ENCODE data around the gene OSMR. TPM values are rescaled to one million over a fixed set of nuclear protein-coding genes. Genes with fewer than 3 reads are reported as not detected.

Gene OSMR
- total RNA-seq, 1 donor from 2014 or later = 5.0 TPM

- DNase-seq (ENCODE audit: low spot score in 2 of 2, unreplicated experiment in 2 of 2) = no peak
- no peaks in the 10 kb centered on the region for H3K27me3 Mint-ChIP-seq (ENCODE audit: low read depth)
- no peaks in the 10 kb centered on the region for H3K9me3 Mint-ChIP-seq
- H3K4me3 Mint-ChIP-seq = no peak overlapping the region
- no peaks in the 10 kb centered on the region for H3K36me3 Mint-ChIP-seq
- H3K4me1 Mint-ChIP-seq = no peaks in the 10 kb centered on the region
- H3K27ac Mint-ChIP-seq = no peak overlapping the region
- no peak for TF ChIP-seq CTCF (IDR thresholded peaks at IDR 0.05; ENCODE audit: unreplicated experiment)
These were observed 32.7 kb downstream of the OSMR start for GRCh38 chr5:38878391-38879077.

GRCh38 chr5:38879078-38879460 is 33.3 kb downstream of the OSMR start:
- no peak for DNase-seq (ENCODE audit: low spot score in 2 of 2, unreplicated experiment in 2 of 2)
- Mint-ChIP-seq H3K4me1 (no peaks in the 10 kb centered on the region), H3K27ac (no peak overlapping the region), H3K36me3 (no peaks in the 10 kb centered on the region), H3K4me3 (no peak overlapping the region), H3K9me3 (no peaks in the 10 kb centered on the region), H3K27me3 (ENCODE audit: low read depth) (no peaks in the 10 kb centered on the region)
- no peak for TF ChIP-seq CTCF (IDR thresholded peaks at IDR 0.05; ENCODE audit: unreplicated experiment)

GRCh38 chr5:38883842-38884241 is 38.0 kb downstream of the OSMR start:
- H3K27me3 Mint-ChIP-seq (ENCODE audit: low read depth) = no peaks in the 10 kb centered on the region
- H3K36me3 Mint-ChIP-seq = no peaks in the 10 kb centered on the region
- no peak for TF ChIP-seq CTCF (IDR thresholded peaks at IDR 0.05; ENCODE audit: unreplicated experiment)
- DNase-seq (ENCODE audit: low spot score in 2 of 2, unreplicated experiment in 2 of 2) = no peak
- no peak overlapping the region for H3K27ac Mint-ChIP-seq
- no peaks in the 10 kb centered on the region for H3K4me1 Mint-ChIP-seq
- H3K9me3 Mint-ChIP-seq = no peaks in the 10 kb centered on the region
- no peak overlapping the region for H3K4me3 Mint-ChIP-seq

- no peak for TF ChIP-seq CTCF (IDR thresholded peaks at IDR 0.05; ENCODE audit: unreplicated experiment)
- Mint-ChIP-seq H3K36me3 (no peaks in the 10 kb centered on the region), H3K4me3 (no peak overlapping the region), H3K27me3 (ENCODE audit: low read depth) (no peaks in the 10 kb centered on the region), H3K4me1 (no peaks in the 10 kb centered on the region), H3K9me3 (no peaks in the 10 kb centered on the region), H3K27ac (no peak overlapping the region)
- DNase-seq (ENCODE audit: low spot score in 2 of 2, unreplicated experiment in 2 of 2) = no peak
These were observed 39.4 kb downstream of the OSMR start for GRCh38 chr5:38885208-38885607.

GRCh38 chr5:38888041-38888440 is 42.2 kb downstream of the OSMR start:
- Mint-ChIP-seq H3K4me3 (no peak overlapping the region), H3K27ac (no peak overlapping the region), H3K36me3 (no peaks in the 10 kb centered on the region), H3K9me3 (peaks cover 2% of the 10 kb centered on the region), H3K4me1 (no peaks in the 10 kb centered on the region), H3K27me3 (ENCODE audit: low read depth) (no peaks in the 10 kb centered on the region)
- no peak for DNase-seq (ENCODE audit: low spot score in 2 of 2, unreplicated experiment in 2 of 2)
- TF ChIP-seq CTCF (IDR thresholded peaks at IDR 0.05; ENCODE audit: unreplicated experiment) = no peak

GRCh38 chr5:38889424-38889823 is 43.6 kb downstream of the OSMR start:
- Mint-ChIP-seq H3K4me1 (no peaks in the 10 kb centered on the region), H3K9me3 (peaks cover 14% of the 10 kb centered on the region), H3K4me3 (no peak overlapping the region), H3K36me3 (no peaks in the 10 kb centered on the region), H3K27ac (no peak overlapping the region), H3K27me3 (ENCODE audit: low read depth) (no peaks in the 10 kb centered on the region)
- no peak for TF ChIP-seq CTCF (IDR thresholded peaks at IDR 0.05; ENCODE audit: unreplicated experiment)
- no peak for DNase-seq (ENCODE audit: low spot score in 2 of 2, unreplicated experiment in 2 of 2)

All from mesothelial cell of epicardium (in vitro differentiated cells).